Measurements from ENCODE around the gene CLBA1. TPM values are rescaled to one million over a fixed set of nuclear protein-coding genes. Genes with fewer than 3 reads are reported as not detected.
A peak's percentile ranks its signal among the peaks of the same experiment; 100 is the strongest.

CLBA1 gene
- total RNA-seq, 1 experiment from 2014 or later = 3.0 TPM

DNA sequence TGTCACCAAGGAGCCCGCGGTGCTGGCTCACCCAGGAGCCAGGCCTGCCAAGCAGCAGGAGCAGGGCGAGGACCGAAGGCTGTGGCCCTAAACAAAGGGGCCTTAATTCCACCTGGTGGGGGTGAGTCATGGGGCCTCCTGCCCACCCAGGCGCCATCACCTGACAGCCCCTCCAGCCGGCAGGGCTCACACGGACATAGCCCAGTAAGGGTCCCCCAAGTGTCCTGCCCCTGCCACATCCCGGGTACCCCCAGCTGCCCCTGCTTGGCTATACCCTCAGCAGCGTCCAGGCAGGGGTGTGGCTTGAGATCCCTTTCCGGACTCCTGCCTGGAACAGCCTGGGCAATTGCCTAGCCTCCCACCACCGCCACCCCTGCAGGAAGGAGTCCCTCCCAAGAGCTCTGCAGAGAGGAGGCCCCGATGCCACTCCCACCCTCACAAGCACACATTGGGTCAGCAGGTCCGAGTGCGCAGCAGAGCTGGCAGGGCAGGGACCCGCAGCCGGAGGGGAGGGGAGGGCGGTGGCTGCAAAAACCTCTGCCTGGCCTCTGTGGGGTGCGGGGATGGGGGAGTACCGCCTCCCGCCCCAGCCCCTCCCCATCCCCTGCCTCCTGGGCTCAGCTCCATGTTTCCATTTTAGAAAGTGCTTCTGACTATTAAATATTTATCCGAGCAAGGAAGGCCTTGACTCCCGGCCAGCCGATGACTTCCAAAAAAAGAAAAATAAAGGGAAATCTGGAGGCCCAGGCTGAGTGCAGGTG lies 12.0 kb upstream of the CLBA1 start:
- peaks cover 9% of the 10 kb centered on the region for H3K4me1 ChIP-seq
- intact Hi-C loops (cut with micrococcal nuclease; ENCODE audit: unreplicated experiment) = no loop called here
- DNase-seq = peak in 1 of 2 experiments; percentile 36
- no peaks in the 10 kb centered on the region for H3K9me3 ChIP-seq
- H3K36me3 ChIP-seq (ENCODE audit: control insufficient read depth, insufficient read depth, low read length) = no peaks in the 10 kb centered on the region
- Mint-ChIP-seq H3K9me3 (ENCODE audit: unreplicated experiment) (no peaks in the 10 kb centered on the region), H3K4me1 (ENCODE audit: low read depth, unreplicated experiment) (peaks cover 7% of the 10 kb centered on the region), H3K4me3 (ENCODE audit: unreplicated experiment) (no peak overlapping the region), H3K36me3 (ENCODE audit: insufficient read depth, unreplicated experiment) (no peaks in the 10 kb centered on the region), H3K27me3 (ENCODE audit: insufficient read depth, unreplicated experiment) (no peaks in the 10 kb centered on the region), H3K27ac (ENCODE audit: unreplicated experiment) (no peak overlapping the region)
- POLR2A ChIA-PET = no interaction called here
- CTCF ChIA-PET = interaction anchor here (0.9 to 1.0 kb wide), 3 partner anchors 72 to 113 kb away, joined by 3 to 5 read pairs (median 3); no protein-coding TSS in a partner anchor
- BruUV-seq (replicated peaks) = no TSS peak
- H3K27me3 ChIP-seq (replicated peaks; ENCODE audit: control insufficient read depth, insufficient read depth, low read length) = no peaks in the 10 kb centered on the region
- TF ChIP-seq, protein P1, sequence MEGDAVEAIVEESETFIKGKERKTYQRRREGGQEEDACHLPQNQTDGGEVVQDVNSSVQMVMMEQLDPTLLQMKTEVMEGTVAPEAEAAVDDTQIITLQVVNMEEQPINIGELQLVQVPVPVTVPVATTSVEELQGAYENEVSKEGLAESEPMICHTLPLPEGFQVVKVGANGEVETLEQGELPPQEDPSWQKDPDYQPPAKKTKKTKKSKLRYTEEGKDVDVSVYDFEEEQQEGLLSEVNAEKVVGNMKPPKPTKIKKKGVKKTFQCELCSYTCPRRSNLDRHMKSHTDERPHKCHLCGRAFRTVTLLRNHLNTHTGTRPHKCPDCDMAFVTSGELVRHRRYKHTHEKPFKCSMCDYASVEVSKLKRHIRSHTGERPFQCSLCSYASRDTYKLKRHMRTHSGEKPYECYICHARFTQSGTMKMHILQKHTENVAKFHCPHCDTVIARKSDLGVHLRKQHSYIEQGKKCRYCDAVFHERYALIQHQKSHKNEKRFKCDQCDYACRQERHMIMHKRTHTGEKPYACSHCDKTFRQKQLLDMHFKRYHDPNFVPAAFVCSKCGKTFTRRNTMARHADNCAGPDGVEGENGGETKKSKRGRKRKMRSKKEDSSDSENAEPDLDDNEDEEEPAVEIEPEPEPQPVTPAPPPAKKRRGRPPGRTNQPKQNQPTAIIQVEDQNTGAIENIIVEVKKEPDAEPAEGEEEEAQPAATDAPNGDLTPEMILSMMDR (IDR thresholded peaks at IDR 0.05; ENCODE audit: insufficient read depth in 1 of 2, low read depth in 1 of 2, low read length in 1 of 2, severe bottlenecking in 1 of 2, unreplicated experiment in 1 of 2) = no peak
- H3K4me3 ChIP-seq (ENCODE audit: low read depth, low read length) = no peak overlapping the region

DNA sequence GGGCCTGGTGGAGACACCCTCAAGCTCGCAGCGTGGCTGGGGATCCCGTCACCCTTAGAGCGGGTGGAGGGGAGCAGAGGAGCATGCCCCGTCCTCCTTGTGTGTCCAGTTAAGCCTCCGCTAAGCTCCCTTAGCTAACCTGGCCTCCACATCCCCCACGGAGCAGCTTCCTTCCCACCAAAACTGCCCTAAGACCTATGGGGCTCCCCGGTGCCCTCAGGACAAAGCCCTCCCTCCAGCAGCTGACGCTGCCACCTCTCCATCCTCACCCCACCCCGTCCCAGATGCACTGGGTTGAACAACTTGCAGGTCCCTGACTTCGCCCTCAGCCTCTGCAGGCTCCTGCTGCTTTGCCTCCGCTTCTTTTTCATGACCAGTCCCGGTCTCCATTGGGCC lies 11.4 kb upstream of the CLBA1 start:
- Mint-ChIP-seq H3K9me3 (ENCODE audit: unreplicated experiment) (no peaks in the 10 kb centered on the region), H3K36me3 (ENCODE audit: insufficient read depth, unreplicated experiment) (no peaks in the 10 kb centered on the region), H3K27me3 (ENCODE audit: insufficient read depth, unreplicated experiment) (peaks cover 2% of the 10 kb centered on the region), H3K4me3 (ENCODE audit: unreplicated experiment) (no peak overlapping the region), H3K27ac (ENCODE audit: unreplicated experiment) (no peak overlapping the region), H3K4me1 (ENCODE audit: low read depth, unreplicated experiment) (peaks cover 7% of the 10 kb centered on the region)
- H3K27me3 ChIP-seq (replicated peaks; ENCODE audit: control insufficient read depth, insufficient read depth, low read length) = no peaks in the 10 kb centered on the region
- POLR2A ChIA-PET = no interaction called here
- no peak for DNase-seq
- no TSS peak for BruUV-seq (replicated peaks)
- no peaks in the 10 kb centered on the region for H3K9me3 ChIP-seq
- CTCF ChIA-PET = interaction anchor here (0.7 to 1.0 kb wide), 2 partner anchors 72 to 391 kb away, joined by 3 read pairs; no protein-coding TSS in a partner anchor
- H3K4me3 ChIP-seq (ENCODE audit: low read depth, low read length) = no peak overlapping the region
- H3K4me1 ChIP-seq = peaks cover 13% of the 10 kb centered on the region
- H3K36me3 ChIP-seq (ENCODE audit: control insufficient read depth, insufficient read depth, low read length) = no peaks in the 10 kb centered on the region
- TF ChIP-seq, protein P1 (IDR thresholded peaks at IDR 0.05; ENCODE audit: insufficient read depth in 1 of 2, low read depth in 1 of 2, low read length in 1 of 2, severe bottlenecking in 1 of 2, unreplicated experiment in 1 of 2) = no peak
- intact Hi-C loops (cut with micrococcal nuclease; ENCODE audit: unreplicated experiment) = no loop called here

DNA sequence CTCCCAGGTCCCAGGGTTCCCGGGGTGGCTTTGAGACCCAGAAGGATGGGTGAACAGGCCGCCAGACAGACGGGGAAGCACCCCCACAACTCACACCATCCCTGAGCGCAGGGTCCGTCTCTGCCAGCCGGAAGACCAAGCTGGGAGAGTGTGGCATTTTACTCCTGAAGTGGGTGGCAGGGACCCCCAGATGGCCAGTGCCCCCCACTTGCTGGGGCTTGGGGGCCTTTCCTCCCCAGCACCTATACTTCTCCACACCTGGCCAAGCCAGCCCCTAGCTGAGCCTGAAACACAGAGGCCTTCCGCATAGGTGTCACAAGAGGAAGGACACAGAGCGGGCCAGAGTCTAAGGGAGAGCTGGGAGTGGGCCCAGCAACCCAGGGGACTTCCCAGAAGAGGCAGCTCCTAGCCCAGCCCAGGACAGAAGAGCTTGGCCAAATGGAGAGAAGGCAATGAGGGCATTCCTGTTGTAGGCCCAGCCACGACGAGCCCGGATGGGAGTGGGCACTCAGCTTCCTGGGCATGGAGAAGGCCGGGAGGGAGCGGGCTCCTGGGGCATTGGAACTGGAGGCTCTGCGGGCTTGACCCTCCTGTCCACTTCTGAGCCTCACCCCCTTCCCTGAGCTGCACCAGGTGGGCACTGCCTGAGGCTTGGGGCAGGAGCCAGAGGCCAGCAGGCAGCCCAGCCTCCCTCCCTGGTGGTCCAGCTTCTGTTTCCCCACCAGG lies 10.8 kb upstream of the CLBA1 start:
- intact Hi-C loops (cut with micrococcal nuclease; ENCODE audit: unreplicated experiment) = loop anchor here (5.0 kb wide), 1 partner anchor 512 kb away; the partner anchor contains the start of gene CRIP1
- no peaks in the 10 kb centered on the region for H3K9me3 Mint-ChIP-seq (ENCODE audit: unreplicated experiment)
- no TSS peak for BruUV-seq (replicated peaks)
- ChIA-PET POLR2A (no interaction called here), CTCF (interaction anchor here (0.5 to 1.5 kb wide), 9 partner anchors 11 to 390 kb away, joined by 3 to 7 read pairs (median 4); partner anchors contain the start of genes CDCA4 and CLBA1)
- H3K4me3 Mint-ChIP-seq (ENCODE audit: unreplicated experiment) = no peak overlapping the region
- no peak overlapping the region for H3K4me3 ChIP-seq (ENCODE audit: low read depth, low read length)
- H3K36me3 Mint-ChIP-seq (ENCODE audit: insufficient read depth, unreplicated experiment) = no peaks in the 10 kb centered on the region
- H3K36me3 ChIP-seq (ENCODE audit: control insufficient read depth, insufficient read depth, low read length) = no peaks in the 10 kb centered on the region
- H3K27me3 Mint-ChIP-seq (ENCODE audit: insufficient read depth, unreplicated experiment) = peaks cover 2% of the 10 kb centered on the region
- peaks cover 7% of the 10 kb centered on the region for H3K4me1 Mint-ChIP-seq (ENCODE audit: low read depth, unreplicated experiment)
- H3K27me3 ChIP-seq (replicated peaks; ENCODE audit: control insufficient read depth, insufficient read depth, low read length) = no peaks in the 10 kb centered on the region
- DNase-seq = peak in 1 of 2 experiments; percentile 23
- H3K9me3 ChIP-seq = no peaks in the 10 kb centered on the region
- TF ChIP-seq, protein P1 (IDR thresholded peaks at IDR 0.05; ENCODE audit: insufficient read depth in 1 of 2, low read depth in 1 of 2, low read length in 1 of 2, severe bottlenecking in 1 of 2, unreplicated experiment in 1 of 2) = no peak
- no peak overlapping the region for H3K27ac Mint-ChIP-seq (ENCODE audit: unreplicated experiment)
- H3K4me1 ChIP-seq = peaks cover 13% of the 10 kb centered on the region

Data from Caco-2 (cell line).